Keratinocyte (primary cell): ENCODE data around the gene KCNJ15. TPM values are rescaled to one million over a fixed set of nuclear protein-coding genes. Genes with fewer than 3 reads are reported as not detected.
A peak's percentile ranks its signal among the peaks of the same experiment; 100 is the strongest.

Experiments
- DNase-seq: peaks from one replicate; pipeline ENCODE4 v3.0.0-alpha.2; 2011; ENCODE audit warnings: low read depth, missing footprints, low spot score
- FAIRE-seq: peaks from 2 replicates; lab custom pipeline; 2011; peaks lifted over from hg19 to GRCh38; lab: Jason Lieb, UNC
- H2AFZ ChIP-seq: 2 replicates; pipeline ENCODE4 v1.6.0; 2012; ENCODE audit warnings: low read length, control low read depth, inconsistent platforms; ENCODE audit not compliant: control insufficient read depth
- H3K27ac ChIP-seq: 2 replicates; pipeline ENCODE4 v1.5.1; 2011; ENCODE audit warnings: low read length; ENCODE audit not compliant: control insufficient read depth, insufficient read depth
- H3K27me3 ChIP-seq: 3 replicates; pipeline ENCODE4 v1.6.0; 2011; ENCODE audit warnings: low read length; ENCODE audit not compliant: control insufficient read depth, insufficient read depth; ENCODE audit errors: extremely low read depth
- H3K36me3 ChIP-seq, 2 experiments: 2 replicates in 1 of 2; 3 replicates in 1 of 2; pipeline ENCODE4 v1.5.1; 2011; ENCODE audit warnings: low read length in 2 of 2, mild to moderate bottlenecking in 1 of 2; ENCODE audit not compliant: control insufficient read depth in 2 of 2, insufficient read depth in 2 of 2; ENCODE audit errors: extremely low read depth in 1 of 2
- H3K4me1 ChIP-seq: 3 replicates; pipeline ENCODE4 v1.5.1; 2011; ENCODE audit warnings: low read length; ENCODE audit not compliant: control insufficient read depth, insufficient read depth; ENCODE audit errors: extremely low read depth
- H3K4me2 ChIP-seq: 3 replicates; pipeline ENCODE4 v1.6.0; 2011; ENCODE audit warnings: low read depth, low read length; ENCODE audit not compliant: control insufficient read depth, insufficient read depth; ENCODE audit errors: extremely low read depth
- H3K4me3 ChIP-seq, 3 experiments: fragments of 200-600 bp in 1 of 3; sonication (generic) in 1 of 3; 2 replicates in 2 of 3; 3 replicates in 1 of 3; pipeline ENCODE4 v1.5.1; 2011 to 2016; ENCODE audit warnings: low read length in 3 of 3, mild to moderate bottlenecking in 3 of 3, control low read depth in 2 of 3, inconsistent platforms in 1 of 3, low read depth in 1 of 3, mixed read lengths in 1 of 3, mixed run types in 1 of 3, moderate library complexity in 1 of 3; ENCODE audit not compliant: control insufficient read depth in 2 of 3, insufficient read depth in 2 of 3; ENCODE audit errors: extremely low read depth in 1 of 3
- H3K79me2 ChIP-seq: 2 replicates; pipeline ENCODE4 v1.6.0; 2012; ENCODE audit warnings: low read length; ENCODE audit not compliant: control insufficient read depth, insufficient read depth
- H3K9ac ChIP-seq: 3 replicates; pipeline ENCODE4 v1.6.0; 2011; ENCODE audit warnings: low read length; ENCODE audit not compliant: control insufficient read depth, insufficient read depth; ENCODE audit errors: extremely low read depth
- H3K9me1 ChIP-seq: 3 replicates; pipeline ENCODE4 v1.6.0; 2011; ENCODE audit warnings: low read length; ENCODE audit not compliant: control insufficient read depth, insufficient read depth; ENCODE audit errors: extremely low read depth
- H3K9me3 ChIP-seq: 2 replicates; pipeline ENCODE4 v1.5.1; 2012; ENCODE audit warnings: low read depth, low read length; ENCODE audit not compliant: control insufficient read depth
- H4K20me1 ChIP-seq: 3 replicates; pipeline ENCODE4 v1.6.0; 2011; ENCODE audit warnings: low read length; ENCODE audit not compliant: control insufficient read depth, insufficient read depth; ENCODE audit errors: extremely low read depth
- EZH2 ChIP-seq: IDR thresholded peaks from one replicate; pipeline ENCODE4 v1.6.1; 2012; ENCODE audit warnings: inconsistent platforms, mild to moderate bottlenecking, low read length, moderate library complexity
- dilution Hi-C: fragments of 300-500 bp; cut with MboI; formaldehyde crosslinking; loops from one replicate; pipeline ENCODE4 v1.7.0; 2020; ENCODE audit warnings: low sequenced_read_pairs; ENCODE audit not compliant: extremely low pct_ligation_motif_present
- polyA minus RNA-seq, 3 experiments: library from RNA; depleted of rRNA, polyadenylated mRNA; stranded (reverse); fragments of >200 nt; gene quantifications; 1 replicate in 1 of 3; 2 replicates in 1 of 3; 3 replicates in 1 of 3; pipeline ENCODE4 v1.2.3, GENCODE V29; 2011
- polyA plus RNA-seq, 5 experiments: library from polyadenylated mRNA; depleted of rRNA in 3 of 5; stranded (reverse) in 3 of 5; stranded (forward) in 1 of 5; unstranded in 1 of 5; fragments of >200 nt; gene quantifications; 1 replicate in 1 of 5; 2 replicates in 3 of 5; 3 replicates in 1 of 5; pipeline versions ENCODE4 v1.2.1 to v1.2.3, GENCODE V29; 2011 to 2012; ENCODE audit warnings: missing spikeins in 2 of 5, low read depth in 1 of 5, low replicate concordance in 1 of 5
- TF ChIP-seq, protein P1 (sequence below), 3 experiments: IDR thresholded peaks in 1 of 3; conservative IDR thresholded peaks in 1 of 3; optimal IDR thresholded peaks in 1 of 3; 2 replicates in 2 of 3; 3 replicates in 1 of 3; pipeline versions ENCODE3 to v1.5.1; 2011; ENCODE audit warnings: low read length in 3 of 3, mild to moderate bottlenecking in 3 of 3, moderate library complexity in 2 of 3, control low read depth in 1 of 3, inconsistent platforms in 1 of 3; ENCODE audit not compliant: insufficient read depth in 2 of 3; ENCODE audit errors: extremely low read depth in 1 of 3

Gene KCNJ15
- polyA plus RNA-seq (65.9 to 76.3 TPM (median 71.6 TPM) in 3 replicates), polyA minus RNA-seq (108 to 194 TPM (median 132 TPM) in 3 replicates)
- 3.3 TPM for polyA plus RNA-seq (2011; ENCODE audit: low read depth)
- 21.8 and 28.1 TPM in 2 replicates for polyA plus RNA-seq (2011; cell fraction: cytosol; rRNA removed)
- 79.7 and 91.4 TPM in 2 replicates for polyA plus RNA-seq (2011; cell fraction: nucleus; rRNA removed)
- polyA plus RNA-seq (2012; ENCODE audit: low replicate concordance), result 6.1 and 44.5 TPM in 2 replicates
- 34.3 TPM for polyA minus RNA-seq (2011; cell fraction: cytosol; rRNA and poly(A)+ RNA removed)
- polyA minus RNA-seq (2011; cell fraction: nucleus; rRNA and poly(A)+ RNA removed), result 57.8 and 150 TPM in 2 replicates

GRCh38 chr21:38256599-38257302 is at the start of gene KCNJ15:
Gene KCNJ15, plus strand, starts transcription at chr21:38256991. Its CDS starts 42,271 bp downstream, at chr21:38299262.
- Histone ChIP-seq H3K4me3 (peak within 1 kb of the TSS; percentile 62 to 89 (median 85)), H3K79me2 (peaks cover 42% of the 10 kb centered on the region), H3K9me3 (no peaks in the 10 kb centered on the region), H3K4me2 (peak within 1 kb of the TSS; percentile 92), H3K4me1 (peaks cover 25% of the 10 kb centered on the region), H3K9me1 (no peaks in the 10 kb centered on the region), H3K36me3 (no peaks in the 10 kb centered on the region), H3K27me3 (no peaks in the 10 kb centered on the region), H3K27ac (peak within 1 kb of the TSS; percentile 89), H2AFZ (peak within 1 kb of the TSS; percentile 51), H4K20me1 (no peaks in the 10 kb centered on the region), H3K9ac (peak within 1 kb of the TSS; percentile 87)
- DNase-seq, result no peak
- FAIRE-seq, result peak; percentile 93
- dilution Hi-C loops, result no loop called here
- TF ChIP-seq, protein P1, sequence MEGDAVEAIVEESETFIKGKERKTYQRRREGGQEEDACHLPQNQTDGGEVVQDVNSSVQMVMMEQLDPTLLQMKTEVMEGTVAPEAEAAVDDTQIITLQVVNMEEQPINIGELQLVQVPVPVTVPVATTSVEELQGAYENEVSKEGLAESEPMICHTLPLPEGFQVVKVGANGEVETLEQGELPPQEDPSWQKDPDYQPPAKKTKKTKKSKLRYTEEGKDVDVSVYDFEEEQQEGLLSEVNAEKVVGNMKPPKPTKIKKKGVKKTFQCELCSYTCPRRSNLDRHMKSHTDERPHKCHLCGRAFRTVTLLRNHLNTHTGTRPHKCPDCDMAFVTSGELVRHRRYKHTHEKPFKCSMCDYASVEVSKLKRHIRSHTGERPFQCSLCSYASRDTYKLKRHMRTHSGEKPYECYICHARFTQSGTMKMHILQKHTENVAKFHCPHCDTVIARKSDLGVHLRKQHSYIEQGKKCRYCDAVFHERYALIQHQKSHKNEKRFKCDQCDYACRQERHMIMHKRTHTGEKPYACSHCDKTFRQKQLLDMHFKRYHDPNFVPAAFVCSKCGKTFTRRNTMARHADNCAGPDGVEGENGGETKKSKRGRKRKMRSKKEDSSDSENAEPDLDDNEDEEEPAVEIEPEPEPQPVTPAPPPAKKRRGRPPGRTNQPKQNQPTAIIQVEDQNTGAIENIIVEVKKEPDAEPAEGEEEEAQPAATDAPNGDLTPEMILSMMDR (optimal IDR thresholded peaks at IDR 0.05 in 1 of 3, IDR thresholded peaks at IDR 0.05 in 1 of 3, conservative IDR thresholded peaks at IDR 0.05 in 1 of 3; ENCODE audit: extremely low read depth in 1 of 3, insufficient read depth in 2 of 3, low read length in 3 of 3), result no peak
- TF ChIP-seq EZH2, result no peak

DNA sequence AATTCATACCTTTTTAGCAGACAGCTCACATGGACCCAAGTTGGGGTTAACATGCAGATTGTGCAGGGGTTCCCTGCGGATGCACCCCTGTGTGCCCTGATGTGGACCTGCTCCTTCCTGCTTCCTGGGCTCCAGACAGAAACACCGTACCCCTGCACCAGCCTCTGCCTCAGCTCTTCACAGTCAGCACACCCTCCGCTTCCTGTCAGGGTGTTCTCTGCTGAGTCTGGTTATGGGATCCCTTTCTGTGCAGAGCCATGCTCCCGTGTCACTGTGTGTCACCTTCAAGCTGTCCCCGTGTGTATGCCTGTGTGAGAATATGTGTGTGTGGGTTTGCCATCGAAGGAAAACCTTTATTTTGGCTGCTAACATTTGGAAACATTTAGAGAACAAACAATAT is 48.7 kb upstream of the KCNJ15 start:
- no peak for FAIRE-seq
- Histone ChIP-seq H3K9me3 (peaks cover 2% of the 10 kb centered on the region), H4K20me1 (no peaks in the 10 kb centered on the region), H3K27ac (no peak overlapping the region), H2AFZ (no peak overlapping the region), H3K79me2 (no peaks in the 10 kb centered on the region), H3K36me3 (no peaks in the 10 kb centered on the region), H3K9me1 (no peaks in the 10 kb centered on the region), H3K4me3 (no peak overlapping the region), H3K4me1 (no peaks in the 10 kb centered on the region), H3K27me3 (peaks cover 24% of the 10 kb centered on the region), H3K9ac (no peak overlapping the region), H3K4me2 (no peak overlapping the region)
- TF ChIP-seq, protein P1 (optimal IDR thresholded peaks at IDR 0.05 in 1 of 3, IDR thresholded peaks at IDR 0.05 in 1 of 3, conservative IDR thresholded peaks at IDR 0.05 in 1 of 3; ENCODE audit: extremely low read depth in 1 of 3, insufficient read depth in 2 of 3, low read length in 3 of 3), result no peak
- no peak for TF ChIP-seq EZH2
- dilution Hi-C loops, result no loop called here
- no peak for DNase-seq
